Panc1 (cell line): ENCODE measurements around the gene LATS2.

Experiments
- POLR2AphosphoS5 ChIP-seq: IDR thresholded peaks from 2 replicates; pipeline ENCODE4 v1.6.1; 2012; ENCODE audit warnings: mild to moderate bottlenecking, low read depth, low read length, moderate library complexity
- TCF7L2 ChIP-seq: IDR thresholded peaks from 2 replicates; pipeline ENCODE4 v1.6.1; 2011; ENCODE audit warnings: mild to moderate bottlenecking, low read depth, low read length, inconsistent platforms
- TF ChIP-seq, protein P1 (sequence below): fragments of 450-650 bp; IDR thresholded peaks from 2 replicates; pipeline ENCODE4 v1.5.1; 2017; ENCODE audit warnings: mild to moderate bottlenecking
- TF ChIP-seq, protein P2 (sequence below), 2 experiments: IDR thresholded peaks; 2 replicates each; pipeline ENCODE4 v1.6.1; 2011 to 2012; ENCODE audit warnings: low read depth in 2 of 2, control low read depth in 1 of 2, low read length in 1 of 2, mild to moderate bottlenecking in 1 of 2, moderate library complexity in 1 of 2; ENCODE audit not compliant: insufficient read depth in 1 of 2

DNA sequence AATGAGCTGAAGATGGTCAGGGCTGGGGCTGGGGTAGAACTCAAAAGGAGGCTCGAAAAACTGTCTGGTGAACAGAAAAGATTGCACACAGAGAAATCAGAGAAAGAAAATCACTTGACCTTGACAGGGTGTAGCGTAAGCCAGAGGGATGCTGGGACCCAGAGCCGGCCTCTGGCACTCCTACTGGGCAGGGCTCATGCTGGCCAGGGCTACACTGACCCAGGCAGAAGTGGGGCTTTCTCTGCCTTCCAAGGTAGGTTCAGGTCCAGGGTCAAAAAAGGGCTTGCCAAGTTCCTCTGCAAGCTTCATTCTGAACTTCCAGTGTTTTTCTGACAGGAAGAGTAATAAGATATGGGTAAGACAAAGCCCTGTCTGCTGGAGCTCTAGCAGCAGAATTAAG lies 56.2 kb downstream of the LATS2 start:
- TF ChIP-seq, protein P1, sequence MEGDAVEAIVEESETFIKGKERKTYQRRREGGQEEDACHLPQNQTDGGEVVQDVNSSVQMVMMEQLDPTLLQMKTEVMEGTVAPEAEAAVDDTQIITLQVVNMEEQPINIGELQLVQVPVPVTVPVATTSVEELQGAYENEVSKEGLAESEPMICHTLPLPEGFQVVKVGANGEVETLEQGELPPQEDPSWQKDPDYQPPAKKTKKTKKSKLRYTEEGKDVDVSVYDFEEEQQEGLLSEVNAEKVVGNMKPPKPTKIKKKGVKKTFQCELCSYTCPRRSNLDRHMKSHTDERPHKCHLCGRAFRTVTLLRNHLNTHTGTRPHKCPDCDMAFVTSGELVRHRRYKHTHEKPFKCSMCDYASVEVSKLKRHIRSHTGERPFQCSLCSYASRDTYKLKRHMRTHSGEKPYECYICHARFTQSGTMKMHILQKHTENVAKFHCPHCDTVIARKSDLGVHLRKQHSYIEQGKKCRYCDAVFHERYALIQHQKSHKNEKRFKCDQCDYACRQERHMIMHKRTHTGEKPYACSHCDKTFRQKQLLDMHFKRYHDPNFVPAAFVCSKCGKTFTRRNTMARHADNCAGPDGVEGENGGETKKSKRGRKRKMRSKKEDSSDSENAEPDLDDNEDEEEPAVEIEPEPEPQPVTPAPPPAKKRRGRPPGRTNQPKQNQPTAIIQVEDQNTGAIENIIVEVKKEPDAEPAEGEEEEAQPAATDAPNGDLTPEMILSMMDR, result no peak
- TF ChIP-seq TCF7L2 (no peak), POLR2AphosphoS5 (no peak)
- TF ChIP-seq, protein P2, sequence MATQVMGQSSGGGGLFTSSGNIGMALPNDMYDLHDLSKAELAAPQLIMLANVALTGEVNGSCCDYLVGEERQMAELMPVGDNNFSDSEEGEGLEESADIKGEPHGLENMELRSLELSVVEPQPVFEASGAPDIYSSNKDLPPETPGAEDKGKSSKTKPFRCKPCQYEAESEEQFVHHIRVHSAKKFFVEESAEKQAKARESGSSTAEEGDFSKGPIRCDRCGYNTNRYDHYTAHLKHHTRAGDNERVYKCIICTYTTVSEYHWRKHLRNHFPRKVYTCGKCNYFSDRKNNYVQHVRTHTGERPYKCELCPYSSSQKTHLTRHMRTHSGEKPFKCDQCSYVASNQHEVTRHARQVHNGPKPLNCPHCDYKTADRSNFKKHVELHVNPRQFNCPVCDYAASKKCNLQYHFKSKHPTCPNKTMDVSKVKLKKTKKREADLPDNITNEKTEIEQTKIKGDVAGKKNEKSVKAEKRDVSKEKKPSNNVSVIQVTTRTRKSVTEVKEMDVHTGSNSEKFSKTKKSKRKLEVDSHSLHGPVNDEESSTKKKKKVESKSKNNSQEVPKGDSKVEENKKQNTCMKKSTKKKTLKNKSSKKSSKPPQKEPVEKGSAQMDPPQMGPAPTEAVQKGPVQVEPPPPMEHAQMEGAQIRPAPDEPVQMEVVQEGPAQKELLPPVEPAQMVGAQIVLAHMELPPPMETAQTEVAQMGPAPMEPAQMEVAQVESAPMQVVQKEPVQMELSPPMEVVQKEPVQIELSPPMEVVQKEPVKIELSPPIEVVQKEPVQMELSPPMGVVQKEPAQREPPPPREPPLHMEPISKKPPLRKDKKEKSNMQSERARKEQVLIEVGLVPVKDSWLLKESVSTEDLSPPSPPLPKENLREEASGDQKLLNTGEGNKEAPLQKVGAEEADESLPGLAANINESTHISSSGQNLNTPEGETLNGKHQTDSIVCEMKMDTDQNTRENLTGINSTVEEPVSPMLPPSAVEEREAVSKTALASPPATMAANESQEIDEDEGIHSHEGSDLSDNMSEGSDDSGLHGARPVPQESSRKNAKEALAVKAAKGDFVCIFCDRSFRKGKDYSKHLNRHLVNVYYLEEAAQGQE (IDR thresholded peaks at IDR 0.05; ENCODE audit: insufficient read depth in 1 of 2, low read depth in 2 of 2, low read length in 1 of 2), result no peak
